Activated effector memory CD4-positive, alpha-beta T cell treated with anti-CD3 and anti-CD28 coated beads, Interleukin-2, amount 50 U/mL, for 16 hours (primary cell): ENCODE results near the gene DOCK11.
A peak's percentile ranks its signal among the peaks of the same experiment; 100 is the strongest.

Source experiments
- DNase-seq: peaks from one replicate; pipeline ENCODE4 v3.0.0-alpha.2; 2020

DOCK11 gene

DNA sequence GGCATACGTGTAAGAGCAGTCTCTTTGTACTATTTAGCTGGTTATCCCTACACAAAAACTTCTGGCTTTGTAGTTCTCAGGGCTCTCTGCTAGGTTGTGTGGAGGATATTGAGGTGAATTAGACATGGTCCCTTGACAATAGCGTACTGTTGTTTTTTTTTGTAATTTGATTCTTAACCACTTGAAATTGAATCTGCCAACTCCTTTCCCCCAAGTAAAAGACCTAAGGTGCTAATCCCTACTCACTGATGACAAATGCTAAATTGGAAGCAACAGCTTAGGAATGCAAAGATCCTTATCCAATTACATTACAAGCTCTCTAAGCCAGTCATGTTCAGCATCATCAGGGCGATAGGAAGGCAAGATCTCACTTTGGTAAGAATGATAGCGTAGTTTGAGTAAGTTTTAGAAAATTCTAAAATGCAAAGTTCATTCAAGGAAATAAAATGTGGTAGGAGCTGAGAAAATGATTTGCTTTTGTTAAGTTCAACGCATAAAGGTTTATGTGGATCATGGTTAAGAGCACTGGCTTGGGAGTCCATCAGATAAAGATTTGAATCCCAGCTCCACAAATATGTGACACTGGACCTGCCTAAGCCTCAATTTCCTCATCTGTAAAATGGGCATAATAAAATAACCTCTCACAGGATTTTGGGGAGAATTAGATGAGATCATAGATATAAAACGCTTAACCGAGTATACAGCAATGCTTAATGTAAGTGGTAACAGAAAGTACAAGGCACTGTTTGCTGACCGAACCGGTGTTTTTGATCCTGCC, 39.3 kb downstream of the DOCK11 start:
- no peak for DNase-seq

DNA sequence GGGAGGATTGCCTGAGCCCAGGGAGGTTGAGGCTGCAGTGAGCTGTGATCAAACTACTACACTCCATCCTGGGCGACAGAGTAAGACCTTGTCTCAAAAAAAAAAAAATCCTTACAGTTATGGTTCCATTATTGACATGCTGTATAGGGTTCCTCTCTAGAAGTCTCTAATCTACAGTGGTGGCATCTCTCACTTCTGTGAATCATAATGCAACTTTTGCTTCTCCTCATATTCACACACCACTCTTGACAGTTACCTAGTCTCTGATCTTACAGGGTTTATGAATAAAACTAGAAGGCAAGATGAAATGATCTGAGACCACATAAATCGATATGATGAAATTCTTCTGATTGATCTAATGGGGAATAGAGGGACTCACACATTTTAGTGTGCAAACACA, 40.6 kb downstream of the DOCK11 start:
- no peak for DNase-seq

DNA sequence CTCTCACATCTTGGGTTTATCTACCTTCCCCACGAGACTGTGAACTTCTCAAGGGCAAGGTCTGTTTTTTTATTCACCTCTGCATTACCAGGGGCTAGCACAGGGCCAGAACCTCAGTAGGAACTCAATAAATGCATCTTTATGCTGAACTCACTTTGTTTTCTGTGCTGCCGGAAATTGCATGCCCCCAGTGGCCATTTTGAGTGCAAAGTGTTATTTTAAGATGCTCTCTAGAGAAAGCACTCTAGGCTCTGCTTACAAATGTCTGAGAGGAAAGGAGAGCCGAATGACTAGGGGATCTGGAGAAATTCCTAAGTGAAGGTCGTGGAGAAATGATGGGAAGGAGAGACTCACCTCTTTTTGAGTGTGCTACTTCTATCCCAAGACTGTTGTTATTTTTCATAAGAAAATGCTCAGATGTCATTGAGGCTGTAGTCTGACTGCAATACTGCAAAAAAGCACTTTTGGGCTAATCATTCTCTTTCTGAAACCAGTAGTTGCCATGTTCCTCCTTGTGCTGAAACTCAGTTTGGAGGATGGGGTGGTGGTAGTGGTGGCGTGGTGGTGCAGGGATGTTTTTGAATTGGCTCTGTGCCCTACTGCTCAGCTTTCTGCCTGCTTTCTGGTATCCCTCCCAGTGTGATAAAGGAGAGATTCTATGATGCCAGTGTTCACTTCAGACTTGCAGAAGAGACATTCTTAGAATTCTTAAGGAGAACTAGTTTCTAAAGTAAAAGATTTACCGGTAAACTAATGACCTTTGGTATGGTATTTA, 41.3 kb downstream of the DOCK11 start:
- peak; percentile 81 for DNase-seq

DNA sequence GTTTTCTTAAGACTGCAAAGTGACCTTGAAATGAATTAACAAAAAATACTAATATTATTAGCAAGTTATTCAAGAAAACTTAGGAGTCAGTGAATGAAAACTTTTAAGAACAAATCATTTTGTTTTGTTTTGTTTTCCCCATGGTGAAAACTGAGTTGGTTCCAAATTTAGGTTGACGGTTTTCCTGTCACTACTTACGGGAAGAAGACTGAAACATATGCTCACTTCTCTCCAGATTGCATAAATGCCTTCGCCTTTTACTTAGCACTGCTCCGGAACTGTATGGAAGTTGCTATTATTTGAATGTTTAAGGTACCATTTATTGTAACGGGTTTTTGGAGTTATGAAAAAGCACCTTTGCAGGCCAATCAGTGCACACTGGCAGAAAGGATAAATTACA, 42.8 kb downstream of the DOCK11 start:
- no peak for DNase-seq

DNA sequence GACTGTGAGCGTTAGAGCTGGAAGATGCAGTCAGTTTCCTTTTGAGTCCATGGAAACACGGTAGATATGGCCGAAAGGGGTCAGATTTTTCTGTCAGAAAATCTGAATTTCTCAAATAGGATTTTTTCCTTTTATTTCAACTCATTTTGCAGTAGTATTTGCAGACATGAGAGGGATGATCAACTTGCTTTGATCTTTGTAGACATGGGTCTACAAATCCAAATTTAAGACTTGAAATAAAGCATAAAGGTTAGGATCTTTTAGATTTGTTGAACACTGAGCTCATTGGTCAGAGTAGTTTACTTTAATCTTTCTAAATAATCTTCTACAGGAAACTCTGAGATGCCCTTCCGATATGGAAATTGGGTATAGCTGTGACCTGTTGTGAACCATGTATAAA, 44.7 kb downstream of the DOCK11 start:
- DNase-seq, result no peak

DNA sequence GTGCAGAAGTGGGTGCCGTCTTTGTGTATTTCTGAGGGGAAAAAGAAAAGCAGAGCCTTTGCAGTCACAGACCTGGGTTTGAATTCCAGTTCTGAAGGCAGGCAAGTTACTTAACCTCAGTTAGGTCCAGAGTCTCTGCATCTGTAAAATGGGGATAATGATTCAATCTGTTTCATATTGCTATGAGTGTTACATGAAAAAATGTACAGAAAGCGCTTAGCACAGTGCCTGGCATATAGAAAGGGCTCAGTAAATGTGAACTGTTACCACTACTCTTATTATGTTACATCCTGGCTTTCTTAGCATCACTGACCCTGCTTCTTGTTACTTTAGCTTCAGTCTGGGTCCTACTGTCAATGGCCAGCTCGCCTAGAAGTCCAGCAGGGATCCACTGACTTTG, 45.9 kb downstream of the DOCK11 start:
- DNase-seq, result no peak

DNA sequence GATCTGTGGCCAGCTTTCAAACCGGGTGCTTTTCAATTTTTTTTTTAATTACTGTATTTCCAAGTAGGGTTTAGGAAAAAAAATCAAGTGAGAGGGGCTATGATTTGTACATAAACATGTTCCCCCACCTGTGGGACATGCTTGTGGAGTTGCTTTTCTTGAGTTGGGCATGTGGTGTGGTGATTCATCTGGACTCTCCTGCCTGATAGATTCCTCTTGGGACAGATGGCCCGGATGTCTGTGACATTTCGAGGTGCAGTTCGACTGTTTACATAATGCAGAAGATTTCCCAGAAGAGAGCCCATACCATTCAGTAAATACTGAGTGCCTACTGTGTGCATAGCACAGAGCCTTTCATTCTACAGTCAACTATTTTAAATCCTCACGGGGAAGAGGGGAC, 49.9 kb downstream of the DOCK11 start:
- no peak for DNase-seq

DNA sequence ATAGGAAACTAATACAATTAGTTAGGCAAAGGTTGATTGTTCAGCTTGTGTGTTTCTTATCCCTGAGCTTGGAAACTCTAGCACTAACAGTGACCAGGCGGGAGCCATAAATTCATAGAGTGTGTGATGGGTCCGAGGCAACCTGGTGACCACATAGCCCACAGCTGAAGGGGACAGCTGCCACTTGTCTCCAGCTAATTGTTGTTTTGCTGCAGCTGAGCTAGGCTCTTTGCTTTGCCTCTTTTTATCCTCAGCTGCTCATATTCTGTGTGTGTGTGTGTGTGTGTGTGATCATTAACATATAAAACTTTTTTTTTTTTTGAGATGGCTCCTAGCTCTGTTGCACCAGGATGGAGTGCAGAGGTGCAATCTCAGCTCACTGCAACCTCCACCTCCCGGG, 53.2 kb downstream of the DOCK11 start:
- DNase-seq, result no peak

DNA sequence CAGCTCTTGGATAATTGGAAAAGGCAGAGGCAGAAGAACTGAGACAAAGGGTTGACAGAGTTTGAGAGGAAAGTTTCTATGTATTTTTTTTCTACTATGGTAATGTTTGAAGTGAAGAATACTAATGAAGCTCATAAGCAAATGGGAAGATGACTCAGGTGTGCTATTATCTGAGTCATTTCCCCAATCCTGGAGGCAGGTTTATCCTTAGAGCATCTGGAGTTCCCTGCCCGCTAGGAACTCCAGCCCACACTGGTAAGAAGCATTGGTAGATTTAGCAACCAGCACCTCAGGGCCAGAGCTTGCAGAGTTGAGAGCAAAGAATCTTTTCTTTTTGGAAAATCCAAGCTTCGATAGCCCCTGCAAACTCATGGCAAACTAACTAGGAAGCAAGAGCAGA, 55.2 kb downstream of the DOCK11 start:
- no peak for DNase-seq

DNA sequence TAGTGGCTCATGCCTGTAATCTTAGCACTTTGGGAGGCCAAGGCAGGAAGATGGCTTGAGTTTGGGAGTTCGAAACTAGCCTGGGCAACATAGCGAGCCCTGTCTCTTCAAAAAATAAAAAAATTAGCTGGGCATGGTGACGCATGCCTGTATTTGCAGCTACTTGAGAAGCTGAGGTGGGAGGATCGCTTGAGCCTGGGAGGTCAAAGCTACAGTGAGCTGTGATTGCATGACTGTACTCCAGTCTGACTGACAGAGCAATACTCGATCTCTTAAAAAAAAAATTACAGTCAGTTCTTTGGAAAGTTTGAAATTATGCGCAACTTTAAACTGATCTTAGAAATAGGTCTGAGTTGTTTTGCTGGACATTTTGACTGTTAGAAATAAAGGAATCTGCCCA, 55.8 kb downstream of the DOCK11 start:
- DNase-seq, result no peak

DNA sequence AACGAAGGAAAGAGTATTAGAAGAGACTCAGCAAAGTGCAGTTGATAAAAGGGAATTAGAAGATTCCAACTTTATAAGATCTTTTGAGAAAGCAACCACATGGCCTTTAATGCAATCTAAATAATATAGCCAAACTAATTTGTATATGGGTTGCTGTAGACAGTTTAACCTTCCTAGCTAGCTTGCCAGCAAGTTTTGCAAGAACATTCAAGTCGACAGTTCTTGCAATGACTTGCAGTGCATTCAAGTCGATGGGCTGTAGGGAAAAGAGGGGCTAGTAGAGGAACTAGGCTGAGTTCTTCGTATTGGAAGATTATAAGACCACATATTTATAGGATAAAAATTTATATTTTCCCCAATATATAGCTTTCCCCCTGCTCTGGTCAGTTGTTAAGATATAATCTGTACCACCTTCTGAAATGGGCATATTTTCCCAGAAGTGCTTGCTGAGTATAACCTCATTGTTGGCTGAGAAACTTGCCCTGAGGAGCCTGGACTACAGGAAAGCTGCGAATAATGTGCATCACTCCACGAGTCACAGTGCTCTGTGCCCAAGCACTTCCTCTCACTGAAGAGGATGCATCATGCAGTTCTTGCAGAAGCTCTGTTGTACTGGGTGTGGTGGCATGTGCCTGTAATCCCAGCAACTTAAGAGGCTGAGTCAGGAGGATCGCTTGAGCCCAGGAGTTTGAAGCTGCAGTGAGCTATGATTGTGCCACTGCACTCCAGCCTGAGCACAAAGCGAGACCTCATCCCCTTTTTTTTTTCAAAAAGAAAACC, 56.7 kb downstream of the DOCK11 start:
- no peak for DNase-seq

DNA sequence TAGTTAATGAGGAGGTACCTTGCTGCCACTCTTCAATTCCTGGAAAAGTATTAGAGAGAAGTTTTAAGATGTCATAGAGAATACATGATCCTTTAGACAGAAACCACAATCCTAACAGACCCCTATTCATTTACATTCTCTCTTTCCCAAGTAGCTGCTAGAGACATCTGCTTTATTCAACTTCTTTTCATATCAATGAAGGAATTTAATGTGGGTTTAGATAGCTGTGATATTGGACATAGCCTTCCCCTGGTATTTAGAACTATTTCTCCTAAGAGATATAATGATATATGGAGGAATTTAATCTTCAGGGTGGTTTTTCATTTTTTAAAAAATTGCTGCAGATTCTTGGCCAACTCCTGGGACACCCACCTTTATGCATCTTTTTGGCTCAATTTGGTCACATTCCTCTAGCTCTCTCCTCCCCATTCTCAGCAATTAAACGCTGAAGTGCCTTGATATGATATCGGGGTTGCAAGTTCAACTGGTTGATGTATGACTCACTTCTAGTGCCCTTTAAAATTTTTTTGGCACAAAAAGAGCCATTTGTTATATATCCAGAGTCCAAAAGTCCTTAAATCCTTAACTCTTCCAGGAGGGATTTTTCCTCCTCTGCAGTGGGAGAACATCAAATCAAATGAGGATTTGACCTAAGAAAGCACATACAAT, 57.6 kb downstream of the DOCK11 start:
- no peak for DNase-seq

DNA sequence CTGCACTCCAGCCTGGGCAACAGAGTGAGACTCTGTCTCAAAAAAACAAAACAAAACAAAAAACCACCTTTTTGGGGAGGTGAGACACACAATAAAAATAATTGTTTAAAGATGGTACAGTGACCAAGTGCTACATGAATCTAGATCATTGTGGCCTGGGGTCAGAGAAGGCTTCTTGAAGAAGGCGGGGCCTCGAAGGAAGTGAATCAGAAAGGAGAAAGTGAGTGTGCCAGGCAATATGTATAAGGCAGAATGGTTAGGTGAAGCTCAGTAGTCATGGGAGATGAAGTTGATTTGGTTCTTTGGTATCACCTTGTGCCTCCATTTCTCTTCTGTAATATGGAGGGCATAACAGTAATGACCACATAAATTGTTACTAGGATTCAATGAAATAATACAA, 58.9 kb downstream of the DOCK11 start:
- no peak for DNase-seq

DNA sequence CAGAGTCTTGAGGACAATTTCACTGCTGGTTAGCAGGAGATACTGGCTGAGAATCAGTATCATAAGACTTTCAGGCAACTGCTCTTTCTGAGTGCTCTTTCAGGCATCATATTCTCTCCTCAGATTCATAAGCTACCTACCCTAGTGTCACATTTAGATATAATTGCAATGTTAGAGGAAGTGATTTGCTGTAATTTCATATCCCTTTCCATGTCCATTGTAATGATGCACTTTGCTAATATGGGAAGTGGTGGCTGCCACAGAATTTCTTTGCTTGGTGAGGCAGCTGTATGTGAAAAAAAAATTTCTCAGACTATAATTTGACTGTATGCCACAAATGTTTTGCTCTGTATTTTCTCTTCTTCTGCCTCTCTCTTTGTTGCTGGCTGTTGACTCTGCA, 63.3 kb downstream of the DOCK11 start:
- DNase-seq, result no peak

DNA sequence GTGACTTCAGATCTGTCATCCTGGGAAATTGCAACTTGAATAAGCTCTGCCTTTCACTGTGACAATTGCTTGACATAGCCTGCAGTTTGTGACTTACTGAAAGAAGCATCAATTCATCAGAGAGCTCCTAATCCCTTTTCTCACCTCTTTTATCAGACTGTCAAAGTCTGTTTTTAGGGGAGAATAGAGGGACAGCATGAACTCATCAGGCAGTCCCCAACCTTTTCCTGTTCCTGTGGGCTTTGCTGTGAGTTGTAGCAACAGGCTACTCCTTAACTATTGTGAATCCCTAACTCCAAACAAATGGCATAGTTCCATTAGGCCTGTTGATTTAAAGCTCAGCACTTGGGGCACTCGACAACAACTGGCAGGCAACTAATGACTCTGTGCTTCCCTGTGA, 64.9 kb downstream of the DOCK11 start:
- DNase-seq, result no peak

DNA sequence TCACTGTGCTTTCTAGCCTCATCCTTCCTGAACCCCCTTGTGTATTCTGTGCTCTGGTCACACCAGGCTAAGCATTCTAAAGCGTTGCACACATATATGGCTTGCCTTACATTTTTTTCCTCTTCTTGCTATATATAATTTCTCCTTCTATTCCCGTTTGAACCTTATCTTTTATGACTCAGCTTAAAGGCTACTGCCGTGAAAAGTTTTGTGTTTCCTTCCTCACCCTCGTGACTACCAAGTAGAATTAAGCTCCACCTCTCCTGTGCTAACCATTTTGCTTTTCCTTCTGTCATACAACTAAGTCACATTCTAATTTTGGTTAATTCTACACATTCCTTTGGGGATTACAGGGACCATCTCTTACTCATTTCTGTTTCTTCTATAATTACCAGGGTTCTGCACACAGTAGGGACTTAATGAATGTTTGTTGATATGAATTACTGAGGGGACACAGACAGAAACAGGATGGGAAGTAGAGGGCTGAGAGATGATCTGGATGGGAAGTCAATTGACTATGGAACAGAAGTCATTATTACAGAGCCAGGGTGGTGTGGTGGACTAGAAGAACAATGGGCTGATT, 67.1 kb downstream of the DOCK11 start:
- DNase-seq, result no peak

DNA sequence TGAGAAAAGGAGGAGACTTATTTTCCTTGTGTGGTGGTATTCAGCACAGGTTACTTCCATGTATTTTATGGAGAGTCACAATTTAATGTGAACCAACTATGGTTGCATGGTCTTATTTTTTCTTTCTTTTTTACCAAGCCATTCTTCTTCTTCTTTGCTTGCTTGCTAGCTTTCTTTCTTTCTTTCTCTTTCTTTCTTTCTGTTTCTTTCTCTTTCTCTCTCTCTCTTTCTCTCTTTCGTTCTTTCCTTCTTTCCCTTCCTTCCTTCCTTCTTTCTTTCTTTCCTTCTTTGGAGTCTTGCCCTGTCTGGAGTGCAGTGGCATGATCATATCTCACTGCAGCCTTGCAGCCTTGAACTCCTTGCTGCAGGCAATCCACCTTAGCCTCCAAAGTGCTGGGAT, 68.9 kb downstream of the DOCK11 start:
- DNase-seq, result no peak

DNA sequence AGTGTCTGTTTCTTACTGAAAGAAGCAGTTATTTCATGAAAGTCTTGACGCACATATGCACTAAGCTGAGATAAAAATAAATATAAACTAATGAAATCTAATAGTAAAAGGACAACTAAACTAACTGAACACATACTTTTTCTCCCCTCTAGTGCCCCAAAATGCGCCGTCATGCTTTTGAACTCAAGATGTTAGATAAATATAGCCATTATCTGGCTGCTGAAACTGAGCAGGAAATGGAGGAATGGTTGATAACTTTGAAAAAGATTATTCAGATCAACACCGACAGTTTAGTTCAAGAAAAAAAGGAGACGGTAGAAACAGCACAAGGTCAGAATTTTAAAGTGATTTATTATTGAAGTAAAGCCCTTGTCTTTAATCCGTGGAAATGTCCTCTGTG, 70.2 kb downstream of the DOCK11 start:
- no peak for DNase-seq

DNA sequence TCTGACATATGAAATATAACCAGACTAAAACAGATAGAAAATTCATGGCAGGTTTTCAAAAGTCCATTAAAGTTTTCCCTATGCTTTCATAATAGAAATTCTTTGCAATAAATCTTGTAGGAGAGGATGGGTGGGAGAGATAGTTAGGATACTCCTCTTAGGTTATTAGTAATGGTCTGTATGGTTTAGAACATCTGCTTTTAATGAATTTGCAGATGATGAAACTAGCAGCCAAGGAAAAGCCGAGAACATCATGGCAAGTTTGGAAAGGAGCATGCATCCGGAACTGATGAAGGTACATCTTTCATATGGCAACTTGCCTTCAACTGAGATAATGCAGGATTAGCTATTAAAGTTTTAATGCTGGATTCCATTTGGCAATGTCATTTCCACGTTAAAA, 70.7 kb downstream of the DOCK11 start:
- DNase-seq, result no peak

DNA sequence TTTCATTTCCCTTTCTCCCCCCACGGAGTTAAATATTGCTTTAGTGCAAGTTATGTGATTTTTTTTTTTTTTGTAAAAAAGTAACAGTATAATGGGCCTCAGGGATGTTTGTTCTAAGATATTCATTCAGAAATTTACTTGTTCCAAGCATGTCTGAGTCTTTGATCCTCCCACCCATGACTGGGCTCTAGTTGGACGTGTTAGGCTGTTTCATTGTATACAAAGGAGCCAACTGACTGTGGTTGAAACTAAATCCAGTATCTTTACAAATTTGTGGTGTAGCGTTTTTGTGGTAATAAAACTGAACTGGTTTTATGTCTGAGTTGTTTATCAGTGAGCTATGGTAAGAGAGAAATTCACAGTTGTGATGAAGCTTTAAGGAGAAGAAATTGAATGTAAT, 74.1 kb downstream of the DOCK11 start:
- DNase-seq, result no peak

DNA sequence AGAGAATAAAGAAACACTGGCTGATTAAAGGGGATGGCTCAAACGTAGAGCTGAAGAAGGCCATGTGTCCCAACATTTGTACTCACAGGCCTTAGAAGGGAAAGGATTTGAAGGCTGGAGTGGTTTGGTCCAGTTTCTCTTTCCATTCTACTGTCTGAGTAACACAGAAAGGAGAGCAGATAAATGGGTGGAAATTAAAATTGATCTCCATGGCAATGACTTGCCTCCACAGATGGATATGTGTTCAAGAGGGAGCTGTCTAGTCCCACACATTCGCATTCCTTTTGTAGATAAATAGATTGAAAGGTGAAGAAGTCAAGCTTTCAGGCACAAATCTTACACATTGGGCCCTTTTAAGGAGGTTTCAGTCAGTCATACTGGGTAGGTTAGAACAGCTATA, 74.6 kb downstream of the DOCK11 start:
- no peak for DNase-seq

DNA sequence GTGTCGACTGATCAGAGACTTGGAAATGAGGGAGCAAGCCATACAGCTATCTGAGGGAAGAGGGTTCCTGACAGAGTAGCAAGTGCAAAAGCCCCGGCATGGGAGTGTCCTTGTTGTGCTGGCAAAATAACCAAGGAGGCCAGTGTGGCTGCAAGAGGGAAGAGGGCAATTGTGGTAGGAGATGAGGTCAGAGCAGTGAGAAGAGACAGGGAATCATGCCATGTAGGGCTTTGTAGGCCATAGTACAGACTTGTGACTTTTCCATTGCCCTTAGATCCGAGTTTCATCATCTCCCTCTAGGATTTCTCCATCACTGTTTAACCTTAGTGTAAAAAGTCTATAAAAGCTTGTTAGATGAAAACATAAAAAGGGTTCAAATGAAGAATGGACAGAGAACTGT, 76.2 kb downstream of the DOCK11 start:
- DNase-seq, result no peak

DNA sequence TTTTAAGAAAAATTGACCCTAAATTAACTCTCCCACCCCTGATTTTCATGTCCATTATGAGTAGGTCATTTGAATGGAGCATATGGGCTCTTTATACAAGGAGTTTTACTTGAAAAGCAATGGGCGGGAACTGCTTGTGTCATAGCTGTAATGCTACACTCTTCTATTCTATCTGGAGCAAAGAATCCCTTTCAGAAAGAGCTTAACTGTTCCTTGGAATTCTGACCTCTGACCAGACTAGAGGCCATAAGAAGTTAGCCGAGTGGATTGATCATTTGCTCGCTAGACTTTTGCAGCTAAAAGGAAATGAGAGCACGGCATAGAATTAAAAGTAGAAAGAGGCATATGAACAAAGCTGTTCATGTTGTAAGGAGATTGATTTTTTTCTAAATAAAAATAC, 79.1 kb downstream of the DOCK11 start:
- no peak for DNase-seq
